GM12864 (cell line): ENCODE measurements around the gene CASP6.
"Not testable (repeated sequence)": the region's sequence is repeated elsewhere in the genome, so short reads cannot be mapped to it uniquely, and the experiment has no call there.

Experiments used
- DNase-seq: peaks from one replicate; pipeline ENCODE4 v3.0.0-alpha.2; 2011; ENCODE audit warnings: low read depth
- H3K4me3 ChIP-seq: 2 replicates; pipeline ENCODE4 v1.5.1; 2011; ENCODE audit warnings: mild to moderate bottlenecking, low read depth, low read length, control low read depth
- CTCF ChIP-seq: IDR thresholded peaks from 2 replicates; pipeline ENCODE4 v1.5.1; 2011; ENCODE audit warnings: low read depth, mild to moderate bottlenecking, moderate library complexity, low read length, control low read depth, inconsistent platforms; ENCODE audit errors: missing control alignments

CASP6 gene

GRCh38 chr4:109683621-109684253, 19.5 kb downstream of the CASP6 start:
- no peak for TF ChIP-seq CTCF
- H3K4me3 ChIP-seq: no peak overlapping the region
- DNase-seq: no peak

GRCh38 chr4:109682875-109683274, 20.4 kb downstream of the CASP6 start:
- DNase-seq: no peak
- H3K4me3 ChIP-seq: no peak overlapping the region
- no peak for TF ChIP-seq CTCF

- not testable (repeated sequence) for H3K4me3 ChIP-seq, DNase-seq
Measured at GRCh38 chr4:109678925-109679324, 24.3 kb downstream of the CASP6 start.

- not testable (repeated sequence) for H3K4me3 ChIP-seq
Measured at GRCh38 chr4:109678472-109678871, 24.8 kb downstream of the CASP6 start.

GRCh38 chr4:109676886-109677285, 26.4 kb downstream of the CASP6 start:
- no peak for DNase-seq
- H3K4me3 ChIP-seq: no peak overlapping the region
- no peak for TF ChIP-seq CTCF

More at GRCh38 chr4:109678472-109678871, 24.8 kb downstream of the CASP6 start:
- not testable (repeated sequence) for DNase-seq

GRCh38 chr4:109675843-109676242, 27.4 kb downstream of the CASP6 start:
- no peak for TF ChIP-seq CTCF
- DNase-seq: no peak
- no peak overlapping the region for H3K4me3 ChIP-seq

GRCh38 chr4:109675181-109675580, 28.1 kb downstream of the CASP6 start:
- no peak overlapping the region for H3K4me3 ChIP-seq
- DNase-seq: no peak
- no peak for TF ChIP-seq CTCF

- no peak for TF ChIP-seq CTCF
- H3K4me3 ChIP-seq: no peak overlapping the region
- no peak for DNase-seq
Measured at GRCh38 chr4:109673303-109673702, 29.9 kb downstream of the CASP6 start.
